GM23338 (cell line): ENCODE data around the gene FBXL4. TPM values are rescaled to one million over a fixed set of nuclear protein-coding genes. Genes with fewer than 3 reads are reported as not detected.
A peak's percentile ranks its signal among the peaks of the same experiment; 100 is the strongest.

Source experiments
- ATAC-seq: fragments of 200-7000 bp; cut with Tn5 transposase; 3 replicates; pipeline ENCODE4 v1.9.1; 2020
- DNase-seq: peaks from one replicate; pipeline ENCODE4 v3.0.0-alpha.2; 2015; ENCODE audit warnings: low spot score
- H2AFZ ChIP-seq: fragments of 200-600 bp; sonication (generic); 2 replicates; pipeline ENCODE4 v1.8.0; 2016; ENCODE audit warnings: antibody characterized with exemption, mild to moderate bottlenecking, moderate library complexity
- H3F3A ChIP-seq: fragments of 200-600 bp; sonication (generic); replicated peaks from 2 replicates; pipeline ENCODE4 v1.8.0; 2017; ENCODE audit warnings: antibody characterized with exemption, mixed run types, low read depth
- H3K27ac ChIP-seq: fragments of 200-600 bp; sonication (generic); 2 replicates; pipeline ENCODE4 v1.6.1; 2016; ENCODE audit warnings: low read depth
- H3K27me3 ChIP-seq: fragments of 200-600 bp; sonication (generic); 2 replicates; pipeline ENCODE4 v1.8.0; 2016; ENCODE audit warnings: mild to moderate bottlenecking, mixed run types, moderate library complexity; ENCODE audit not compliant: insufficient read depth
- H3K36me3 ChIP-seq: fragments of 200-600 bp; sonication (generic); 2 replicates; pipeline ENCODE4 v1.8.0; 2016; ENCODE audit warnings: mild to moderate bottlenecking; ENCODE audit not compliant: insufficient read depth
- H3K4me1 ChIP-seq: fragments of 200-600 bp; sonication (generic); 2 replicates; pipeline ENCODE4 v1.8.0; 2016; ENCODE audit warnings: mild to moderate bottlenecking, moderate library complexity; ENCODE audit not compliant: insufficient read depth
- H3K4me2 ChIP-seq: fragments of 200-600 bp; sonication (generic); 2 replicates; pipeline ENCODE4 v1.7.1; 2017; ENCODE audit warnings: mixed run types
- H3K4me3 ChIP-seq: fragments of 200-600 bp; sonication (generic); 2 replicates; pipeline ENCODE4 v1.6.1; 2016; ENCODE audit warnings: mixed run types
- H3K79me2 ChIP-seq: fragments of 200-600 bp; sonication (generic); replicated peaks from 2 replicates; pipeline ENCODE4 v1.8.0; 2017; ENCODE audit warnings: mild to moderate bottlenecking; ENCODE audit not compliant: insufficient read depth
- H3K9me2 ChIP-seq: fragments of 200-600 bp; sonication (generic); 2 replicates; pipeline ENCODE4 v1.8.0; 2017; ENCODE audit not compliant: insufficient read depth
- H4K20me1 ChIP-seq: fragments of 200-600 bp; sonication (generic); replicated peaks from 2 replicates; pipeline ENCODE4 v1.8.0; 2017; ENCODE audit warnings: mild to moderate bottlenecking; ENCODE audit not compliant: insufficient read depth
- H3K27ac Mint-ChIP-seq: 2 replicates; pipeline ENCODE4 v1.8.0; 2020; ENCODE audit warnings: inconsistent platforms, mild to moderate bottlenecking, moderate library complexity, mixed read lengths
- H3K27me3 Mint-ChIP-seq: 3 replicates; pipeline ENCODE4 v1.8.0; 2022; ENCODE audit warnings: low read depth, mild to moderate bottlenecking, moderate library complexity, mixed read lengths, inconsistent platforms; ENCODE audit not compliant: insufficient read depth, poor library complexity
- H3K36me3 Mint-ChIP-seq: 3 replicates; pipeline ENCODE4 v1.8.0; 2021; ENCODE audit warnings: low read depth, mild to moderate bottlenecking, inconsistent platforms, moderate library complexity, mixed read lengths
- H3K4me1 Mint-ChIP-seq: 3 replicates; pipeline ENCODE4 v1.8.0; 2020; ENCODE audit warnings: mild to moderate bottlenecking, inconsistent platforms, mixed read lengths
- H3K4me3 Mint-ChIP-seq: 3 replicates; pipeline ENCODE4 v1.8.0; 2021; ENCODE audit warnings: moderate library complexity, mild to moderate bottlenecking, inconsistent platforms, mixed read lengths
- H3K9me3 Mint-ChIP-seq: 3 replicates; pipeline ENCODE4 v1.8.0; 2020; ENCODE audit warnings: moderate library complexity, mild to moderate bottlenecking, inconsistent platforms, mixed read lengths
- EZH2phosphoT487 ChIP-seq: fragments of 200-600 bp; sonication (generic); IDR thresholded peaks from one replicate; pipeline ENCODE4 v1.8.1; 2018; ENCODE audit warnings: antibody characterized with exemption; ENCODE audit not compliant: unreplicated experiment
- POLR2AphosphoS5 ChIP-seq: IDR thresholded peaks from 2 replicates; pipeline ENCODE4 v1.6.1; 2016; ENCODE audit warnings: antibody characterized with exemption, low read depth
- STAT1 ChIP-seq: IDR thresholded peaks from one replicate; pipeline ENCODE4 v1.6.1; 2016; ENCODE audit warnings: antibody characterized with exemption; ENCODE audit not compliant: unreplicated experiment
- ZNF114 ChIP-seq: fragments of 250-450 bp; sonication (Bioruptor Pico); IDR thresholded peaks from 2 replicates; pipeline ENCODE4 v1.5.0; 2020; ENCODE audit warnings: mild to moderate bottlenecking, moderate library complexity
- polyA plus RNA-seq: library from polyadenylated mRNA; unstranded; fragments of >200 nt; fragmentation: Nextera tagmentation; extraction: Ambion mirVana; gene quantifications from 2 replicates; pipeline ENCODE4 v1.2.1, GENCODE V29; 2016
- total RNA-seq: library from RNA; depleted of rRNA; stranded (reverse); fragments of >200 nt; shearing (Covaris generic); gene quantifications from 2 replicates; pipeline ENCODE4 v1.2.3, GENCODE V29; 2014
- TF ChIP-seq, protein P1 (sequence below): IDR thresholded peaks from one replicate; pipeline ENCODE4 v1.6.1; 2018; ENCODE audit warnings: antibody characterized with exemption; ENCODE audit not compliant: unreplicated experiment
- TF ChIP-seq, protein P2 (sequence below), 2 experiments: fragments of 200-600 bp in 1 of 2; sonication (generic) in 1 of 2; conservative IDR thresholded peaks; 2 replicates each; pipeline versions ENCODE4 v1.5.1 to v1.6.1; 2016 to 2017; ENCODE audit warnings: antibody characterized with exemption in 2 of 2, low read depth in 2 of 2, mild to moderate bottlenecking in 2 of 2, moderate library complexity in 1 of 2
- TF ChIP-seq, protein P3 (sequence below): fragments of 250-450 bp; sonication (Bioruptor Pico); IDR thresholded peaks from 2 replicates; pipeline ENCODE4 v1.5.0; 2020; ENCODE audit warnings: mild to moderate bottlenecking, moderate library complexity

Gene FBXL4
- total and polyA plus RNA-seq, 2 experiments from 2014 or later = 8.5 to 23.4 TPM

DNA sequence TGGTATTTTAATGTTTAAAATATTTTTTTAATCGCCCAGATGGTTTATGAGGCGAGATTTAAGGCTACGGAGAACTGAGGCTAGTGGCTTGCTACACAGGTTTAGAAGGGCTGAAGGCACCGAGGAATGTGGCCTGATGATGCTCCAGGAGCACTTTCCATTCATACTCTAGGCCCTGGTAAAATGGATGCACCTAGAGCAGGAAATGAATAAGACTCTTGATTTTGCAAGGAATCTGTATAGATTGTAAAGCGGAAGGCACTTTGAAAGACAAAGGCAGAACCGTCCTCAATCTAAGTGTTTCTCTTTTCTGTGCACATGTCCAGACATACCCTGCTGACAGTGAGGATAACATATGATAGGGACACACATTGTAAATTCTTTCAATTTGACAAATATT, 83.2 kb downstream of the FBXL4 start:
- Histone ChIP-seq H3K27ac (no peak overlapping the region), H3K79me2 (no peaks in the 10 kb centered on the region), H4K20me1 (no peaks in the 10 kb centered on the region), H2AFZ (no peak overlapping the region), H3K4me1 (no peaks in the 10 kb centered on the region), H3K9me2 (no peaks in the 10 kb centered on the region), H3F3A (no peaks in the 10 kb centered on the region), H3K4me3 (no peak overlapping the region), H3K36me3 (no peaks in the 10 kb centered on the region), H3K27me3 (no peaks in the 10 kb centered on the region), H3K4me2 (no peak overlapping the region)
- ATAC-seq = peak; percentile 40; the same call in 1 of the 3 replicates
- Mint-ChIP-seq H3K27ac (no peak overlapping the region), H3K9me3 (0 out of 3 replicates have a peak, but pooled peaks cover 2% of the 10 kb centered on the region), H3K4me1 (peaks cover 5% of the 10 kb centered on the region; the same call in 1 of the 3 replicates), H3K4me3 (no peak overlapping the region), H3K27me3 (no peaks in the 10 kb centered on the region), H3K36me3 (peaks cover 4% of the 10 kb centered on the region)
- TF ChIP-seq ZNF114 (CRISPR knock-in tag) (no peak), POLR2AphosphoS5 (no peak), STAT1 (no peak), EZH2phosphoT487 (no peak)
- TF ChIP-seq, protein P1, sequence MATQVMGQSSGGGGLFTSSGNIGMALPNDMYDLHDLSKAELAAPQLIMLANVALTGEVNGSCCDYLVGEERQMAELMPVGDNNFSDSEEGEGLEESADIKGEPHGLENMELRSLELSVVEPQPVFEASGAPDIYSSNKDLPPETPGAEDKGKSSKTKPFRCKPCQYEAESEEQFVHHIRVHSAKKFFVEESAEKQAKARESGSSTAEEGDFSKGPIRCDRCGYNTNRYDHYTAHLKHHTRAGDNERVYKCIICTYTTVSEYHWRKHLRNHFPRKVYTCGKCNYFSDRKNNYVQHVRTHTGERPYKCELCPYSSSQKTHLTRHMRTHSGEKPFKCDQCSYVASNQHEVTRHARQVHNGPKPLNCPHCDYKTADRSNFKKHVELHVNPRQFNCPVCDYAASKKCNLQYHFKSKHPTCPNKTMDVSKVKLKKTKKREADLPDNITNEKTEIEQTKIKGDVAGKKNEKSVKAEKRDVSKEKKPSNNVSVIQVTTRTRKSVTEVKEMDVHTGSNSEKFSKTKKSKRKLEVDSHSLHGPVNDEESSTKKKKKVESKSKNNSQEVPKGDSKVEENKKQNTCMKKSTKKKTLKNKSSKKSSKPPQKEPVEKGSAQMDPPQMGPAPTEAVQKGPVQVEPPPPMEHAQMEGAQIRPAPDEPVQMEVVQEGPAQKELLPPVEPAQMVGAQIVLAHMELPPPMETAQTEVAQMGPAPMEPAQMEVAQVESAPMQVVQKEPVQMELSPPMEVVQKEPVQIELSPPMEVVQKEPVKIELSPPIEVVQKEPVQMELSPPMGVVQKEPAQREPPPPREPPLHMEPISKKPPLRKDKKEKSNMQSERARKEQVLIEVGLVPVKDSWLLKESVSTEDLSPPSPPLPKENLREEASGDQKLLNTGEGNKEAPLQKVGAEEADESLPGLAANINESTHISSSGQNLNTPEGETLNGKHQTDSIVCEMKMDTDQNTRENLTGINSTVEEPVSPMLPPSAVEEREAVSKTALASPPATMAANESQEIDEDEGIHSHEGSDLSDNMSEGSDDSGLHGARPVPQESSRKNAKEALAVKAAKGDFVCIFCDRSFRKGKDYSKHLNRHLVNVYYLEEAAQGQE = no peak
- TF ChIP-seq, protein P2, sequence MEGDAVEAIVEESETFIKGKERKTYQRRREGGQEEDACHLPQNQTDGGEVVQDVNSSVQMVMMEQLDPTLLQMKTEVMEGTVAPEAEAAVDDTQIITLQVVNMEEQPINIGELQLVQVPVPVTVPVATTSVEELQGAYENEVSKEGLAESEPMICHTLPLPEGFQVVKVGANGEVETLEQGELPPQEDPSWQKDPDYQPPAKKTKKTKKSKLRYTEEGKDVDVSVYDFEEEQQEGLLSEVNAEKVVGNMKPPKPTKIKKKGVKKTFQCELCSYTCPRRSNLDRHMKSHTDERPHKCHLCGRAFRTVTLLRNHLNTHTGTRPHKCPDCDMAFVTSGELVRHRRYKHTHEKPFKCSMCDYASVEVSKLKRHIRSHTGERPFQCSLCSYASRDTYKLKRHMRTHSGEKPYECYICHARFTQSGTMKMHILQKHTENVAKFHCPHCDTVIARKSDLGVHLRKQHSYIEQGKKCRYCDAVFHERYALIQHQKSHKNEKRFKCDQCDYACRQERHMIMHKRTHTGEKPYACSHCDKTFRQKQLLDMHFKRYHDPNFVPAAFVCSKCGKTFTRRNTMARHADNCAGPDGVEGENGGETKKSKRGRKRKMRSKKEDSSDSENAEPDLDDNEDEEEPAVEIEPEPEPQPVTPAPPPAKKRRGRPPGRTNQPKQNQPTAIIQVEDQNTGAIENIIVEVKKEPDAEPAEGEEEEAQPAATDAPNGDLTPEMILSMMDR (conservative IDR thresholded peaks at IDR 0.05; ENCODE audit: low read depth in 2 of 2) = no peak
- TF ChIP-seq, protein P3, sequence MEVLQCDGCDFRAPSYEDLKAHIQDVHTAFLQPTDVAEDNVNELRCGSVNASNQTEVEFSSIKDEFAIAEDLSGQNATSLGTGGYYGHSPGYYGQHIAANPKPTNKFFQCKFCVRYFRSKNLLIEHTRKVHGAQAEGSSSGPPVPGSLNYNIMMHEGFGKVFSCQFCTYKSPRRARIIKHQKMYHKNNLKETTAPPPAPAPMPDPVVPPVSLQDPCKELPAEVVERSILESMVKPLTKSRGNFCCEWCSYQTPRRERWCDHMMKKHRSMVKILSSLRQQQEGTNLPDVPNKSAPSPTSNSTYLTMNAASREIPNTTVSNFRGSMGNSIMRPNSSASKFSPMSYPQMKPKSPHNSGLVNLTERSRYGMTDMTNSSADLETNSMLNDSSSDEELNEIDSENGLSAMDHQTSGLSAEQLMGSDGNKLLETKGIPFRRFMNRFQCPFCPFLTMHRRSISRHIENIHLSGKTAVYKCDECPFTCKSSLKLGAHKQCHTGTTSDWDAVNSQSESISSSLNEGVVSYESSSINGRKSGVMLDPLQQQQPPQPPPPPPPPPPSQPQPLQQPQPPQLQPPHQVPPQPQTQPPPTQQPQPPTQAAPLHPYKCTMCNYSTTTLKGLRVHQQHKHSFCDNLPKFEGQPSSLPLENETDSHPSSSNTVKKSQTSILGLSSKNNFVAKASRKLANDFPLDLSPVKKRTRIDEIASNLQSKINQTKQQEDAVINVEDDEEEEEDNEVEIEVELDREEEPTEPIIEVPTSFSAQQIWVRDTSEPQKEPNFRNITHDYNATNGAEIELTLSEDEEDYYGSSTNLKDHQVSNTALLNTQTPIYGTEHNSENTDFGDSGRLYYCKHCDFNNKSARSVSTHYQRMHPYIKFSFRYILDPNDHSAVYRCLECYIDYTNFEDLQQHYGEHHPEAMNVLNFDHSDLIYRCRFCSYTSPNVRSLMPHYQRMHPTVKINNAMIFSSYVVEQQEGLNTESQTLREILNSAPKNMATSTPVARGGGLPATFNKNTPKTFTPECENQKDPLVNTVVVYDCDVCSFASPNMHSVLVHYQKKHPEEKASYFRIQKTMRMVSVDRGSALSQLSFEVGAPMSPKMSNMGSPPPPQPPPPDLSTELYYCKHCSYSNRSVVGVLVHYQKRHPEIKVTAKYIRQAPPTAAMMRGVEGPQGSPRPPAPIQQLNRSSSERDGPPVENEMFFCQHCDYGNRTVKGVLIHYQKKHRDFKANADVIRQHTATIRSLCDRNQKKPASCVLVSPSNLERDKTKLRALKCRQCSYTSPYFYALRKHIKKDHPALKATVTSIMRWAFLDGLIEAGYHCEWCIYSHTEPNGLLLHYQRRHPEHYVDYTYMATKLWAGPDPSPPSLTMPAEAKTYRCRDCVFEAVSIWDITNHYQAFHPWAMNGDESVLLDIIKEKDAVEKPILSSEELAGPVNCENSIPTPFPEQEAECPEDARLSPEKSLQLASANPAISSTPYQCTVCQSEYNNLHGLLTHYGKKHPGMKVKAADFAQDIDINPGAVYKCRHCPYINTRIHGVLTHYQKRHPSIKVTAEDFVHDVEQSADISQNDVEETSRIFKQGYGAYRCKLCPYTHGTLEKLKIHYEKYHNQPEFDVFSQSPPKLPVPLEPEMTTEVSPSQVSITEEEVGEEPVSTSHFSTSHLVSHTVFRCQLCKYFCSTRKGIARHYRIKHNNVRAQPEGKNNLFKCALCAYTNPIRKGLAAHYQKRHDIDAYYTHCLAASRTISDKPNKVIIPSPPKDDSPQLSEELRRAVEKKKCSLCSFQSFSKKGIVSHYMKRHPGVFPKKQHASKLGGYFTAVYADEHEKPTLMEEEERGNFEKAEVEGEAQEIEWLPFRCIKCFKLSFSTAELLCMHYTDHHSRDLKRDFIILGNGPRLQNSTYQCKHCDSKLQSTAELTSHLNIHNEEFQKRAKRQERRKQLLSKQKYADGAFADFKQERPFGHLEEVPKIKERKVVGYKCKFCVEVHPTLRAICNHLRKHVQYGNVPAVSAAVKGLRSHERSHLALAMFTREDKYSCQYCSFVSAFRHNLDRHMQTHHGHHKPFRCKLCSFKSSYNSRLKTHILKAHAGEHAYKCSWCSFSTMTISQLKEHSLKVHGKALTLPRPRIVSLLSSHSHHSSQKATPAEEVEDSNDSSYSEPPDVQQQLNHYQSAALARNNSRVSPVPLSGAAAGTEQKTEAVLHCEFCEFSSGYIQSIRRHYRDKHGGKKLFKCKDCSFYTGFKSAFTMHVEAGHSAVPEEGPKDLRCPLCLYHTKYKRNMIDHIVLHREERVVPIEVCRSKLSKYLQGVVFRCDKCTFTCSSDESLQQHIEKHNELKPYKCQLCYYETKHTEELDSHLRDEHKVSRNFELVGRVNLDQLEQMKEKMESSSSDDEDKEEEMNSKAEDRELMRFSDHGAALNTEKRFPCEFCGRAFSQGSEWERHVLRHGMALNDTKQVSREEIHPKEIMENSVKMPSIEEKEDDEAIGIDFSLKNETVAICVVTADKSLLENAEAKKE (CRISPR knock-in tag) = no peak
- DNase-seq = peak; percentile 29
